Measurements from ENCODE around the gene CNTRL. TPM values are rescaled to one million over a fixed set of nuclear protein-coding genes. Genes with fewer than 3 reads are reported as not detected.

CNTRL gene
- total and polyA plus RNA-seq, 10 donors = 15.8 to 63.0 (median 48.9) TPM

- Histone ChIP-seq H3K36me3 (peaks cover 0 to 74% (median 21%) of the 10 kb centered on the region in 6 donors), H3K4me1 (peaks cover 27 to 97% (median 75%) of the 10 kb centered on the region in 6 donors), H3K27me3 (replicated peaks in 1 of 7) (no peaks in the 10 kb centered on the region), H3K4me3 (no peak overlapping the region), H3K9me3 (no peaks in the 10 kb centered on the region), H3K27ac (peak overlapping the region in 6 of 8 donors; percentile 17 to 75 (median 42))
- 71 to 88% (median 82%) methylated on average over 4 of the region's 4 CpGs for WGBS, 5 donors
- intact Hi-C loops (cut with DNase I; ENCODE audit: low total_unique reads) = no loop called here
- DNase-seq = no peak
- TF ChIP-seq POLR2A (IDR thresholded peaks at IDR 0.05) (no peak), POLR2AphosphoS5 (IDR thresholded peaks at IDR 0.05) (no peak)
- TF ChIP-seq, protein P1, sequence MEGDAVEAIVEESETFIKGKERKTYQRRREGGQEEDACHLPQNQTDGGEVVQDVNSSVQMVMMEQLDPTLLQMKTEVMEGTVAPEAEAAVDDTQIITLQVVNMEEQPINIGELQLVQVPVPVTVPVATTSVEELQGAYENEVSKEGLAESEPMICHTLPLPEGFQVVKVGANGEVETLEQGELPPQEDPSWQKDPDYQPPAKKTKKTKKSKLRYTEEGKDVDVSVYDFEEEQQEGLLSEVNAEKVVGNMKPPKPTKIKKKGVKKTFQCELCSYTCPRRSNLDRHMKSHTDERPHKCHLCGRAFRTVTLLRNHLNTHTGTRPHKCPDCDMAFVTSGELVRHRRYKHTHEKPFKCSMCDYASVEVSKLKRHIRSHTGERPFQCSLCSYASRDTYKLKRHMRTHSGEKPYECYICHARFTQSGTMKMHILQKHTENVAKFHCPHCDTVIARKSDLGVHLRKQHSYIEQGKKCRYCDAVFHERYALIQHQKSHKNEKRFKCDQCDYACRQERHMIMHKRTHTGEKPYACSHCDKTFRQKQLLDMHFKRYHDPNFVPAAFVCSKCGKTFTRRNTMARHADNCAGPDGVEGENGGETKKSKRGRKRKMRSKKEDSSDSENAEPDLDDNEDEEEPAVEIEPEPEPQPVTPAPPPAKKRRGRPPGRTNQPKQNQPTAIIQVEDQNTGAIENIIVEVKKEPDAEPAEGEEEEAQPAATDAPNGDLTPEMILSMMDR (IDR thresholded peaks at IDR 0.05 in 8 of 11, conservative IDR thresholded peaks at IDR 0.05 in 3 of 11) = no peak
These were observed 111.1 kb downstream of the CNTRL start for GRCh38 chr9:121185774-121186403.

DNA sequence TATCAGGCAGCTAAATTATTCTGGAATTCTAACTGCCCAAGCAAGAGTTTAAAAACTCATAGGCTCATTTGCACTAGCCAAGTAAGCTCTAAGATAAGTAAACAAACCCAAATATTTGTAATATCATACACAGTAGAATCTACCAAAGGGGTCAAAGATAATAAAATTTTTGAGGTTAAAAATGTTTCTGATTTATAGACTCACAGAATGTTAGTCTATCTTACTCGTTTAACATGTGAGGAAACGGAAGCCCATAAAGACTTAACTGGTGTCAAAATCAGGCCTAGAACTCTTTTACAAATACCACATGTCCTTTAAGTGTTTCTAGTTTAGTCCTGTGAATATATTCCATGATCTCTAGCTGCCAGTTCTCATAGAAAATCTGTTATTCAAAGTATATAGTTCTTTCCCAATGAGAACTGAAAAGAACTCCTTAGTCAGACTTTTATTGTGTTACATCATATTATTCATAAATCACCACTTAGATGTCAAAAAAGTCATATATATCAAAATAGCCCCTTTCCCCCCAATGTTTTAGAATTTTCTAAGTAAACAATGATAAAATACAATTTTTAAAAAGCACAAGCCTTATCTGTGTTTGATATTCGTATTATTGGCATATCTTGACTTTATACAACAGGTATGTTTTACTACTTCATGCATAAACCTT lies 113.0 kb downstream of the CNTRL start:
- H3K36me3 ChIP-seq = peaks cover 0 to 55% (median 8%) of the 10 kb centered on the region in 6 donors
- H3K27me3 ChIP-seq (replicated peaks in 1 of 7) = no peaks in the 10 kb centered on the region
- TF ChIP-seq, protein P1 (IDR thresholded peaks at IDR 0.05 in 8 of 11, conservative IDR thresholded peaks at IDR 0.05 in 3 of 11) = no peak
- TF ChIP-seq POLR2A (IDR thresholded peaks at IDR 0.05) (no peak), POLR2AphosphoS5 (IDR thresholded peaks at IDR 0.05) (no peak)
- DNase-seq = no peak
- no peak overlapping the region for H3K4me3 ChIP-seq
- intact Hi-C loops (cut with DNase I; ENCODE audit: low total_unique reads) = no loop called here
- WGBS, 5 donors = 67 to 75% (median 68%) methylated on average over 3 of the region's 3 CpGs
- no peaks in the 10 kb centered on the region for H3K9me3 ChIP-seq
- H3K27ac ChIP-seq = peak overlapping the region in 3 of 8 donors; percentile 12 to 62 (median 23)
- H3K4me1 ChIP-seq = peaks cover 37 to 100% (median 87%) of the 10 kb centered on the region in 6 donors

- WGBS, 5 donors = 87 to 100% (median 93%) methylated on average over 1 of the region's 1 CpG
- peaks cover 0 to 44% (median 8%) of the 10 kb centered on the region in 6 donors for H3K36me3 ChIP-seq
- TF ChIP-seq POLR2AphosphoS5 (IDR thresholded peaks at IDR 0.05) = no peak
- TF ChIP-seq, protein P1 (IDR thresholded peaks at IDR 0.05 in 8 of 11, conservative IDR thresholded peaks at IDR 0.05 in 3 of 11) = no peak
- no peak for TF ChIP-seq POLR2A (IDR thresholded peaks at IDR 0.05)
- intact Hi-C loops (cut with DNase I; ENCODE audit: low total_unique reads) = no loop called here
- peaks cover 37 to 100% (median 88%) of the 10 kb centered on the region in 6 donors for H3K4me1 ChIP-seq
- H3K27me3 ChIP-seq (replicated peaks in 1 of 7) = no peaks in the 10 kb centered on the region
- no peaks in the 10 kb centered on the region for H3K9me3 ChIP-seq
- DNase-seq = no peak
- H3K27ac ChIP-seq = no peak overlapping the region
- H3K4me3 ChIP-seq = no peak overlapping the region
These were observed 114.3 kb downstream of the CNTRL start for GRCh38 chr9:121189006-121189405.

- peaks cover 41 to 100% (median 88%) of the 10 kb centered on the region in 6 donors for H3K4me1 ChIP-seq
These were observed 114.9 kb downstream of the CNTRL start for GRCh38 chr9:121189660-121190059.

More at GRCh38 chr9:121189660-121190059, 114.9 kb downstream of the CNTRL start:
- H3K4me3 ChIP-seq = no peak overlapping the region
- TF ChIP-seq POLR2AphosphoS5 (IDR thresholded peaks at IDR 0.05) (no peak), POLR2A (IDR thresholded peaks at IDR 0.05) (no peak)
- TF ChIP-seq, protein P1 (IDR thresholded peaks at IDR 0.05 in 8 of 11, conservative IDR thresholded peaks at IDR 0.05 in 3 of 11) = no peak
- no peaks in the 10 kb centered on the region for H3K9me3 ChIP-seq
- intact Hi-C loops (cut with DNase I; ENCODE audit: low total_unique reads) = no loop called here
- peaks cover 0 to 38% (median 8%) of the 10 kb centered on the region in 6 donors for H3K36me3 ChIP-seq
- WGBS, 5 donors = 88 to 96% (median 93%) methylated on average over 3 of the region's 3 CpGs
- H3K27ac ChIP-seq = no peak overlapping the region
- no peak for DNase-seq
- no peaks in the 10 kb centered on the region for H3K27me3 ChIP-seq (replicated peaks in 1 of 7)
